ENCODE data around the gene YEATS2.

GRCh38 chr3:183650554-183650953 lies 47.0 kb upstream of the YEATS2 start:
- TF ChIP-seq CTCF (conservative IDR thresholded peaks at IDR 0.05; ENCODE audit: low read depth, low read length) (no peak), POLR2A (IDR thresholded peaks at IDR 0.05; ENCODE audit: low read depth, low read length) (no peak), FOS (IDR thresholded peaks at IDR 0.05; ENCODE audit: low read depth, low read length) (no peak), SMC3 (IDR thresholded peaks at IDR 0.05; ENCODE audit: low read depth, low read length) (no peak), USF2 (IDR thresholded peaks at IDR 0.05; ENCODE audit: low read depth, low read length) (no peak), CHD1 (IDR thresholded peaks at IDR 0.05; ENCODE audit: low read depth, low read length) (no peak), BHLHE40 (IDR thresholded peaks at IDR 0.05; ENCODE audit: low read depth, low read length) (no peak)

Measured in IMR-90 (cell line).